PC-9 (cell line): ENCODE results near the gene RAB15. TPM values are rescaled to one million over a fixed set of nuclear protein-coding genes. Genes with fewer than 3 reads are reported as not detected.

Experiments
- BruUV-seq: library from RNA; stranded (reverse); fragments of 400-500 nt; replicated peaks from 2 replicates; lab custom pipeline; 2021; lab: Mats Ljungman, UMichigan
- CTCF ChIA-PET: fragments of 300-600 bp; sonication (Branson Sonifier 250); formaldehyde crosslinking; loops from one replicate; lab custom pipeline; 2022; ENCODE audit warnings: antibody characterized with exemption; lab: Charles Lee
- POLR2A ChIA-PET: fragments of 300-600 bp; sonication (Branson Sonifier 250); formaldehyde crosslinking; loops from one replicate; lab custom pipeline; 2022; ENCODE audit warnings: antibody characterized with exemption; ENCODE audit not compliant: unreplicated experiment; lab: Charles Lee
- DNase-seq, 2 experiments: peaks; one replicate each; pipeline versions ENCODE4 v3.0.0 to v3.0.0-alpha.2; 2015 to 2022; ENCODE audit warnings: mixed read lengths in 1 of 2
- H2AFZ ChIP-seq: fragments of 200-600 bp; sonication (generic); 2 replicates; pipeline ENCODE4 v1.8.1; 2017; ENCODE audit warnings: antibody characterized with exemption
- H3F3A ChIP-seq: fragments of 200-600 bp; sonication (generic); 2 replicates; pipeline ENCODE4 v1.8.1; 2017; ENCODE audit warnings: antibody characterized with exemption, mild to moderate bottlenecking, low read depth; ENCODE audit not compliant: insufficient read depth
- H3K27ac ChIP-seq: fragments of 200-600 bp; sonication (generic); 2 replicates; pipeline ENCODE4 v1.6.1; 2016; ENCODE audit warnings: mixed run types
- H3K27me3 ChIP-seq: fragments of 200-600 bp; sonication (generic); 2 replicates; pipeline ENCODE4 v1.6.1; 2016; ENCODE audit warnings: low read depth, mixed run types; ENCODE audit not compliant: insufficient read depth
- H3K36me3 ChIP-seq: fragments of 200-600 bp; sonication (generic); 2 replicates; pipeline ENCODE4 v1.6.1; 2016; ENCODE audit warnings: low read depth, mixed run types
- H3K4me1 ChIP-seq: fragments of 200-600 bp; sonication (generic); replicated peaks from 2 replicates; pipeline ENCODE4 v1.6.1; 2016; ENCODE audit warnings: mixed run types; ENCODE audit not compliant: insufficient read depth
- H3K4me2 ChIP-seq: fragments of 200-600 bp; sonication (generic); 2 replicates; pipeline ENCODE4 v1.6.1; 2017; ENCODE audit warnings: mixed run types
- H3K4me3 ChIP-seq: fragments of 200-600 bp; sonication (generic); 2 replicates; pipeline ENCODE4 v1.6.1; 2016; ENCODE audit warnings: mixed run types
- H3K79me2 ChIP-seq: fragments of 200-600 bp; sonication (generic); 2 replicates; pipeline ENCODE4 v1.6.1; 2017; ENCODE audit warnings: low read depth, mixed run types
- H3K9me2 ChIP-seq: fragments of 200-600 bp; sonication (generic); 2 replicates; pipeline ENCODE4 v1.8.1; 2017; ENCODE audit warnings: mild to moderate bottlenecking; ENCODE audit not compliant: insufficient read depth
- H3K9me3 ChIP-seq: fragments of 200-600 bp; sonication (generic); 2 replicates; pipeline ENCODE4 v1.8.1; 2016; ENCODE audit warnings: low read depth; ENCODE audit not compliant: insufficient read depth
- H4K20me1 ChIP-seq: fragments of 200-600 bp; sonication (generic); 2 replicates; pipeline ENCODE4 v1.8.1; 2017; ENCODE audit not compliant: insufficient read depth
- CTCF ChIP-seq: fragments of 200-600 bp; sonication (generic); conservative IDR thresholded peaks from 2 replicates; pipeline ENCODE4 v1.6.1; 2017; ENCODE audit warnings: mixed run types, antibody characterized with exemption, mild to moderate bottlenecking, moderate library complexity
- EZH2 ChIP-seq: fragments of 200-600 bp; sonication (generic); IDR thresholded peaks from 2 replicates; pipeline ENCODE4 v1.8.0; 2017; ENCODE audit warnings: antibody characterized with exemption, low read depth
- intact Hi-C: fragments of 100-400 bp; cut with micrococcal nuclease; formaldehyde crosslinking; loops from one replicate; pipeline ENCODE4 v1.10.0; 2022; ENCODE audit not compliant: unreplicated experiment
- total RNA-seq: library from RNA; stranded (reverse); gene quantifications from 2 replicates; pipeline ENCODE4 v1.2.3, GENCODE V29; 2021

RAB15 gene
- total RNA-seq, 1 experiment from 2014 or later = 74.9 TPM

GRCh38 chr14:64940336-64940910, 31.7 kb downstream of the RAB15 start:
- TF ChIP-seq EZH2 (no peak), CTCF (no peak)
- Histone ChIP-seq H3K4me2 (peak overlapping the region; percentile 82), H3K4me3 (peak overlapping the region; percentile 63; the same call in 1 of the 2 replicates), H3F3A (peaks cover 41% of the 10 kb centered on the region), H3K27ac (peak overlapping the region; percentile 3; the same call in 1 of the 2 replicates), H3K79me2 (peaks cover 40% of the 10 kb centered on the region), H2AFZ (no peak overlapping the region), H3K4me1 (peaks cover 40% of the 10 kb centered on the region), H3K9me3 (no peaks in the 10 kb centered on the region), H3K9me2 (no peaks in the 10 kb centered on the region), H4K20me1 (no peaks in the 10 kb centered on the region), H3K27me3 (no peaks in the 10 kb centered on the region), H3K36me3 (peaks cover 17% of the 10 kb centered on the region)
- ChIA-PET POLR2A (interaction anchor here (0.7 kb wide), 1 partner anchor 728 kb away, joined by 3 read pairs; no protein-coding TSS in a partner anchor), CTCF (interaction anchor here (0.6 to 1.6 kb wide), 5 partner anchors 20 to 149 kb away, joined by 3 to 4 read pairs (median 3); no protein-coding TSS in a partner anchor)
- intact Hi-C loops = no loop called here
- DNase-seq = no peak
- BruUV-seq = no TSS peak

GRCh38 chr14:64939817-64940190, 32.3 kb downstream of the RAB15 start:
- intact Hi-C loops = no loop called here
- Histone ChIP-seq H3F3A (peaks cover 42% of the 10 kb centered on the region), H3K4me1 (peaks cover 40% of the 10 kb centered on the region), H4K20me1 (no peaks in the 10 kb centered on the region), H2AFZ (no peak overlapping the region), H3K27ac (no peak overlapping the region), H3K9me3 (no peaks in the 10 kb centered on the region), H3K4me3 (no peak overlapping the region; the same call in 1 of the 2 replicates), H3K27me3 (no peaks in the 10 kb centered on the region), H3K9me2 (no peaks in the 10 kb centered on the region), H3K36me3 (peaks cover 17% of the 10 kb centered on the region), H3K4me2 (peak overlapping the region; percentile 82; the same call in 1 of the 2 replicates), H3K79me2 (peaks cover 40% of the 10 kb centered on the region)
- DNase-seq = no peak
- ChIA-PET CTCF (interaction anchor here (0.6 to 1.6 kb wide), 6 partner anchors 21 to 149 kb away, joined by 3 to 6 read pairs (median 3); no protein-coding TSS in a partner anchor), POLR2A (no interaction called here)
- TF ChIP-seq CTCF (no peak), EZH2 (no peak)
- BruUV-seq = no TSS peak

GRCh38 chr14:64938972-64939816, 32.9 kb downstream of the RAB15 start:
- Histone ChIP-seq H2AFZ (no peak overlapping the region), H3K9me3 (no peaks in the 10 kb centered on the region), H4K20me1 (no peaks in the 10 kb centered on the region), H3F3A (peaks cover 44% of the 10 kb centered on the region), H3K27ac (peak overlapping the region; percentile 9; the same call in 1 of the 2 replicates), H3K4me3 (no peak overlapping the region), H3K79me2 (peaks cover 40% of the 10 kb centered on the region), H3K4me2 (no peak overlapping the region), H3K27me3 (no peaks in the 10 kb centered on the region), H3K36me3 (peaks cover 13% of the 10 kb centered on the region), H3K9me2 (no peaks in the 10 kb centered on the region), H3K4me1 (peaks cover 40% of the 10 kb centered on the region)
- intact Hi-C loops = no loop called here
- TF ChIP-seq EZH2 (no peak), CTCF (no peak)
- CTCF ChIA-PET = interaction anchor here (0.7 to 1.2 kb wide), 3 partner anchors 28 to 81 kb away, joined by 3 to 6 read pairs (median 3); no protein-coding TSS in a partner anchor
- no peak for DNase-seq
- POLR2A ChIA-PET = interaction anchor here (0.5 to 0.7 kb wide), 5 partner anchors 12 to 1027 kb away, joined by 3 to 26 read pairs (median 7); no protein-coding TSS in a partner anchor
- BruUV-seq = no TSS peak
